SK-N-MC (cell line): ENCODE data around the gene LDLRAD3.

Source experiments
- EZH2 ChIP-seq: fragments of 200-600 bp; sonication (generic); IDR thresholded peaks from one replicate; pipeline ENCODE4 v1.6.1; 2017; ENCODE audit warnings: antibody characterized with exemption
- FOXP2 ChIP-seq: optimal IDR thresholded peaks from 2 replicates; pipeline ENCODE3; 2011; ENCODE audit warnings: mild to moderate bottlenecking, moderate library complexity; ENCODE audit not compliant: insufficient read depth; ENCODE audit errors: extremely low read length, control extremely low read depth
- POLR2AphosphoS5 ChIP-seq: IDR thresholded peaks from 2 replicates; pipeline ENCODE4 v1.6.1; 2012; ENCODE audit warnings: mild to moderate bottlenecking, low read depth, low read length, borderline replicate concordance

- TF ChIP-seq POLR2AphosphoS5 (no peak), EZH2 (no peak), FOXP2 (no peak)
Measured at GRCh38 chr11:36248436-36248835, 304.6 kb downstream of the LDLRAD3 start.
